DMS 273 (cell line): Measurements from ENCODE around the gene ASCC2.

Source experiments
- DNase-seq: peaks from one replicate; lab custom pipeline; 2025; ENCODE audit not compliant: unreplicated experiment; lab: John Stamatoyannopoulos, UW

ASCC2 gene

GRCh38 chr22:29819501-29819900 lies 18.6 kb downstream of the ASCC2 start:
- DNase-seq: peak; percentile 47

GRCh38 chr22:29817724-29818123 lies 20.4 kb downstream of the ASCC2 start:
- peak; percentile 43 for DNase-seq

GRCh38 chr22:29816980-29817379 lies 21.1 kb downstream of the ASCC2 start:
- peak; percentile 76 for DNase-seq

- peak; percentile 92 for DNase-seq
These were observed 21.5 kb downstream of the ASCC2 start for GRCh38 chr22:29816539-29816938.

- peak; percentile 68 for DNase-seq
These were observed 21.9 kb downstream of the ASCC2 start for GRCh38 chr22:29816128-29816527.

- peak; percentile 42 for DNase-seq
These were observed 22.5 kb downstream of the ASCC2 start for GRCh38 chr22:29815580-29815979.

- DNase-seq: no peak
These were observed 24.1 kb downstream of the ASCC2 start for GRCh38 chr22:29814003-29814402.

GRCh38 chr22:29813563-29813962 lies 24.5 kb downstream of the ASCC2 start:
- DNase-seq: no peak

GRCh38 chr22:29813126-29813525 lies 24.9 kb downstream of the ASCC2 start:
- no peak for DNase-seq

GRCh38 chr22:29811377-29811776 lies 26.7 kb downstream of the ASCC2 start:
- DNase-seq: no peak

- no peak for DNase-seq
These were observed 27.9 kb downstream of the ASCC2 start for GRCh38 chr22:29810216-29810615.

GRCh38 chr22:29806196-29806595 lies 31.9 kb downstream of the ASCC2 start:
- DNase-seq: no peak

GRCh38 chr22:29804985-29805384 lies 33.1 kb downstream of the ASCC2 start:
- DNase-seq: no peak

- no peak for DNase-seq
These were observed 34.9 kb downstream of the ASCC2 start for GRCh38 chr22:29803190-29803589.

- DNase-seq: no peak
These were observed 36.3 kb downstream of the ASCC2 start for GRCh38 chr22:29801796-29802195.

GRCh38 chr22:29801153-29801552 lies 36.9 kb downstream of the ASCC2 start:
- no peak for DNase-seq

GRCh38 chr22:29799217-29799680 lies 38.8 kb downstream of the ASCC2 start:
- no peak for DNase-seq

GRCh38 chr22:29798801-29799200 lies 39.3 kb downstream of the ASCC2 start:
- no peak for DNase-seq

GRCh38 chr22:29798318-29798717 lies 39.8 kb downstream of the ASCC2 start:
- DNase-seq: no peak

GRCh38 chr22:29797351-29797750 lies 40.7 kb downstream of the ASCC2 start:
- DNase-seq: no peak

GRCh38 chr22:29795663-29796062 lies 42.4 kb downstream of the ASCC2 start:
- no peak for DNase-seq

GRCh38 chr22:29793396-29793795 lies 44.7 kb downstream of the ASCC2 start:
- no peak for DNase-seq

- no peak for DNase-seq
These were observed 48.0 kb downstream of the ASCC2 start for GRCh38 chr22:29790061-29790460.
